AG09309 (cell line): ENCODE data around the gene ZFYVE26.

Experiments
- DNase-seq: peaks from one replicate; pipeline ENCODE4 v3.0.0-alpha.2; 2010; ENCODE audit warnings: low read depth
- H3K4me3 ChIP-seq: 2 replicates; pipeline ENCODE4 v1.5.1; 2011; ENCODE audit warnings: mild to moderate bottlenecking, low read depth, low read length, moderate library complexity; ENCODE audit not compliant: control insufficient read depth
- TF ChIP-seq, protein P1 (sequence below): IDR thresholded peaks from 2 replicates; pipeline ENCODE4 v1.5.1; 2011; ENCODE audit warnings: mild to moderate bottlenecking, low read depth, low read length, inconsistent platforms; ENCODE audit not compliant: insufficient read depth, control insufficient read depth; ENCODE audit errors: missing control alignments

Gene ZFYVE26

DNA sequence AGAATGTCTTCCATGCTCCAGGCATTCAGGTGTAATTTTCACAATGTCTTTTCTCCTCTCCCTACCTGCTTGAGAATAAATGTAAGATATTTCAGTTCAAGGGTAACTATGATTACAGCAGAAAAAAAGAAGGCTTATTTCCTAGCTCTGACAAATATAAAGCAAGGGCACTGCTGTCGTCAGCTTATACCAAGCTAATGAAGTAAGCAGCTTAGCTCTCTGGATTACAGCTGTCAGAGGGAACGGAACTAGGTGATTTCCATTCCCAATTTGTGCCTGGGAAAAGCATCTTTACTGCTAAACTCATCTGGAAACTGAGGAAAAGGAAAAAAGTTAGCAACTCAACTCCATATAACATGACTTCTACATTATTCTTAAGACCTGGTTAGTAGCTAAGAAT lies 56.5 kb downstream of the ZFYVE26 start:
- TF ChIP-seq, protein P1, sequence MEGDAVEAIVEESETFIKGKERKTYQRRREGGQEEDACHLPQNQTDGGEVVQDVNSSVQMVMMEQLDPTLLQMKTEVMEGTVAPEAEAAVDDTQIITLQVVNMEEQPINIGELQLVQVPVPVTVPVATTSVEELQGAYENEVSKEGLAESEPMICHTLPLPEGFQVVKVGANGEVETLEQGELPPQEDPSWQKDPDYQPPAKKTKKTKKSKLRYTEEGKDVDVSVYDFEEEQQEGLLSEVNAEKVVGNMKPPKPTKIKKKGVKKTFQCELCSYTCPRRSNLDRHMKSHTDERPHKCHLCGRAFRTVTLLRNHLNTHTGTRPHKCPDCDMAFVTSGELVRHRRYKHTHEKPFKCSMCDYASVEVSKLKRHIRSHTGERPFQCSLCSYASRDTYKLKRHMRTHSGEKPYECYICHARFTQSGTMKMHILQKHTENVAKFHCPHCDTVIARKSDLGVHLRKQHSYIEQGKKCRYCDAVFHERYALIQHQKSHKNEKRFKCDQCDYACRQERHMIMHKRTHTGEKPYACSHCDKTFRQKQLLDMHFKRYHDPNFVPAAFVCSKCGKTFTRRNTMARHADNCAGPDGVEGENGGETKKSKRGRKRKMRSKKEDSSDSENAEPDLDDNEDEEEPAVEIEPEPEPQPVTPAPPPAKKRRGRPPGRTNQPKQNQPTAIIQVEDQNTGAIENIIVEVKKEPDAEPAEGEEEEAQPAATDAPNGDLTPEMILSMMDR: no peak
- no peak overlapping the region for H3K4me3 ChIP-seq
- DNase-seq: no peak

DNA sequence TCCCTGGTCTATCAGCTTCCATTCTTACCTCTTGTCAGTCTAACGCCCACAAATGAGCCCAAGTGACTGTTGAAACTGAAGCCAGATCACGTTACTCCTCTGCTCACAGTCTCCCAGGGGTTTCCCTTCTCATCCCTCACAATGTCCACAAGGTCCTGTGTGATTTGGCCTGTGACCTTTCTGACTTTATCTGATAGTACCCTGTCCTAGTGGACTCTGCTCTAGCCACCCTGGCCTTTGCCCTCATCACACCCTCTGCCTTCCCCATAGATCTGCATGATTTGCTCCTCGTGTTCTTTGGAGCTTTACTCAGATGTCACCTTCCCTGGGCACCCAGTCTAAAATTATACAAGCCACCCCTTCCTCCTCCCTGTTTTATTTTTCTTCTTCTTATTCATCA lies 59.2 kb downstream of the ZFYVE26 start:
- no peak overlapping the region for H3K4me3 ChIP-seq
- TF ChIP-seq, protein P1: no peak

DNA sequence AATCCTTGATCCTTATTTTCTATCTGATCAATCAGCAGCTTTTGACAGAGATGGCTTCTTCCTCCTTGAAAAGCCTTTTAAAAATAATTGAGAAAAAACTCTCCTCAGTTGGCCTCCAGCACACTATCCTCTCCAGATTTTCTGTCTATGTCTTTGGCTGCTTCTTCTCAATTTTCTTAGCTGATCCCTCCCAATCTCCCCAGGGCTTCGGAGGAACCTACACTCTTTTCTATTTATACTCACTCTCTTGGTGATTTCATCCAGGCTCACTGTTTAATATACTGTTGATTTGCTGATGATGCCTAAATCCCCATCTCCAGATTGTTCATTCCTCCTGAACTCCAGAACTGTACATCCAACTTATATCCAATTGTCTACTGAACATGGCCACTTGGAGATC lies 59.9 kb downstream of the ZFYVE26 start:
- TF ChIP-seq, protein P1: no peak
- no peak for DNase-seq
- H3K4me3 ChIP-seq: no peak overlapping the region

More for the DNA sequence above, 59.2 kb downstream of the ZFYVE26 start:
- DNase-seq: no peak

DNA sequence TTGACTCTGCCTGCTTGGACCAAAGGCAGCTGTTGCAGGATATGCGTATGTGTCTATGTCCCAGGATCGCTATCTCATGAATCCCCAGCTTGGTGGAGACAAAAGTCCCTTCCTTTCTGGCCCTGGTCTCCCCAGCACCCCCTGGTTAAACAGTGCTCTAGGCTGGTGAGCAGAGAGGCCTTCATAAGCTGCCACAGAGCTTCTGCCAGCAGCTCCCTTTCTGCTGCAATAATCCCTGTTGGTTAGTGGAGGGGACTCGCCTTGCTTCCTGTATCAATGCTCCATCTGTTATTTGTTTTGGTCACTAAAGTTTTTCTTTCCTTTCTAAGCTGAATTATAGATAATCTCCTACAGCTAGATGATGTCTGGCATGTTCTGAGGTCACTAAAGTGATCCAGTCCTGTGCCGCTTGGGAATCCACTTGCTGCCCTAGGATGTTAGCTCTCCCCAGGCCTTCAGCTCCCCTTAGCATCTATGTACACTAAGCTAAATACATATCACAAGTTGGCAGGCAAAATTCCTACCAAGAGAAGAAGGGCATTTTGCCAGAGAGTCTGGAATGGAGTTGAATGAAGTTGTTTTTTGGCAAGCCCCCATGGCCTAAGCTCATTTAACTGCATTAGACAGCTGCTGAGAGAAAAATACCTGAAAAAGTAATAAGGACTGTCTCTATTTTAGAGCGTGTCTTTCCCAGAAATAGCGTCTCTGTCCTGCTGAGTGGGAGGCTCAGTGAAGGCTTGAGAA lies 66.9 kb downstream of the ZFYVE26 start:
- DNase-seq: no peak
- TF ChIP-seq, protein P1: no peak
- no peak overlapping the region for H3K4me3 ChIP-seq

DNA sequence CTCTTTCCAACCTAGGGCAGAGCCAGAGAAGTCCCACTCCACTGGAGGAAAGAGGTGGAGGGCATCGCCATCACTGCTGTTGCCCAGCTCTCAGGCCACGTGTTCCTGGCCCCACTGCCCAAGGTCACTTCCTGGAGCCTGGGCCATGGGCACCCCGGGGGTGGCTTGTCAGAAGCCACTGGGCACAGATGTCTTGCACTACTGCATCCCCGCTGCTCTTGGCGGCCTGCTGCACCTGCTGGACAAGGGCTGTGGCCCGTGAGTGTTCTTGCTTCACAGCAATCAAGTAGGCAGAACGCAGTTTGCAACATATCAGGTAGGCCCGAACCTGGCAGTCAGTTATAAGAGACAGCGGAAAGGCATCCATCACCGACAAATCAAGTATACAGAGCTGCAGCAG lies 68.1 kb downstream of the ZFYVE26 start:
- DNase-seq: no peak
- H3K4me3 ChIP-seq: no peak overlapping the region
- TF ChIP-seq, protein P1: no peak

DNA sequence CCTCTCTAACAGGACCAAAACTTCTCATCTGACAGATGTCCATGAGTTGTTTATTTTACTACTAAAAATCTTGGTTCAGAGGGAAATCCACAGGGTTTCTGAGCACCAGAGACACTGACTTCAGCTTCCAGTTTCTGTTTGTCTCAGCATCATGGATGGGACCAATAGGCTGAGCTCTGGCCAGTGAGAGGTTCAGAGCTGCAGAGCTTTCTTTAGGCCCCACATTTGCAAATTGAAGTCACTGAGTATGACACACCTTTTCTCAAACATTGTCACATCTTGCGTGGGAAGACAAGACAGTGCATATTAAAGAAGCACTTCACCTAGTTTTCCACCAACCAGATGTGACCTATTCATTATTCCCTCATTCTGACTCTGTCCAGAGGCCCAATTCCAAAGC lies 69.5 kb downstream of the ZFYVE26 start:
- TF ChIP-seq, protein P1: no peak
- no peak overlapping the region for H3K4me3 ChIP-seq
- DNase-seq: no peak
